Measurements from ENCODE around the gene FIGNL2. TPM values are rescaled to one million over a fixed set of nuclear protein-coding genes. Genes with fewer than 3 reads are reported as not detected.

The FIGNL2 gene
- total and polyA plus RNA-seq, 9 of the 15 experiments (the other 6 are each of a cell fraction or from before 2014, with no cell fraction given) = 0.01 TPM; not detected in 8

DNA sequence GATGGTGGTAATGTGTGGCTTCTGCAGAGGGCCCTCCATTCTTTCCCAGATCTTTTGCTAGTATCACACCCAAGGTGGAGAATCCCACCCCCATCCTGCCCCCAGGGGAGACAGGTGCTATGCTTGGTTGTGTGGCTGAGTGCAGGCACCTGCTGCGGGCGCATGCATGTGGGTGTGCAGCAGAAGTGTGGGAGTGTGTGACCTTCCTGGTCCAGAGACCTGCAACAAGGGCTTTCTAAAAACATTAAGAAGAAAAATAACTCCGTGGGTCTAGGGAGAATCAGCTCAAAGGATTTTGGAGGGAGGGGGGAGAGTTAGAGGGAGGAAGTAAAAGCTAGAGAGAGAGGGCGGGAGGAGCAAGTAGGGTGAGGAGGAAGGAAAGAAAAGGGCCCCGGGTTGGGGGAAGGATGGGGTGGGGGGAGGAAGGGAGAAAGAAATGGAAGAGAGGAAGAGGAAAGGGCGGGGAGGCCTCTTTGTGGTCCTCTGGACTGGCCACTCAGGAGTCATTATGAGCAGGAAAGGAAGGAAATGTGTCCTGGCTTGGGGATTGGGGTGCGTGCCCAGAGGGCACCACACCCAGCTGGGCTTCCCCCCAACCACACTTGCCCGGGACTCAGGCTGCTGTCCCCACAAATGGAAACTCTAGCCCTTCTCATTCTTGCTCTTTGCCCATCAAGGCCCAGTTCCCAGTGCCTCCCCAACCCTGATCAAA is 3.1 kb upstream of the FIGNL2 start:
- intact Hi-C loops (cut with micrococcal nuclease) (no loop called here), in situ Hi-C loops (cut with MboI) (no loop called here)
- H3K9ac ChIP-seq (ENCODE audit: insufficient read depth in 1 of 2, low read depth in 2 of 2, low read length in 2 of 2) = peak overlapping the region in 1 of 2 experiments; percentile 58; a peak in 1 of 4 replicates
- no peak for DNase-seq (ENCODE audit: extremely low read depth in 1 of 4, low spot score in 3 of 4)
- ChIA-PET CTCF (ENCODE audit: low intra/inter-chr PET ratio) (interaction anchor here (0.5 kb wide), 1 partner anchor 23 kb away, joined by 5 read pairs; no protein-coding TSS in a partner anchor), POLR2A (interaction anchor here (0.6 to 0.7 kb wide), 2 partner anchors 212 to 299 kb away, joined by 3 to 5 read pairs; no protein-coding TSS in a partner anchor)
- no peak overlapping the region for H3K4me2 ChIP-seq (ENCODE audit: insufficient read depth, low read length)
- H4K20me1 ChIP-seq (replicated peaks; ENCODE audit: control insufficient read depth, insufficient read depth, low read length) = peaks cover 14% of the 10 kb centered on the region; the same call in 1 of the 2 replicates
- no peak for TF ChIP-seq SMAD1 (IDR thresholded peaks at IDR 0.05; ENCODE audit: low read depth, low read length, partially characterized antibody)
- no peak for TF ChIP-seq ZNF143 (CRISPR knock-in tag; IDR thresholded peaks at IDR 0.05)
- TF ChIP-seq ZNF512 (tag; IDR thresholded peaks at IDR 0.05) = 0 out of 2 replicates have a peak, but pooled peaks have one; percentile 33
- TF ChIP-seq HNRNPH1 (optimal IDR thresholded peaks at IDR 0.05; ENCODE audit: low read depth, low read length) = no peak
- TF ChIP-seq ZNF133 (CRISPR knock-in tag; IDR thresholded peaks at IDR 0.05) = no peak
- H3K27me3 ChIP-seq (ENCODE audit: control insufficient read depth in 2 of 2, insufficient read depth in 2 of 2, low read length in 2 of 2) = peaks cover 28 to 56% of the 10 kb centered on the region in 2 experiments; a peak in 4 of 5 replicates
- H3K9me3 ChIP-seq (replicated peaks; ENCODE audit: control insufficient read depth, insufficient read depth, low read depth, low read length) = no peaks in the 10 kb centered on the region
- no peaks in the 10 kb centered on the region for H3K79me2 ChIP-seq (ENCODE audit: control insufficient read depth, insufficient read depth, low read length)
- H2AFZ ChIP-seq (ENCODE audit: low read depth, low read length) = no peak overlapping the region
- no peak for ATAC-seq
- no peaks in the 10 kb centered on the region for H3K9me1 ChIP-seq (ENCODE audit: control insufficient read depth, insufficient read depth, low read length)
- no peak for FAIRE-seq
- no peaks in the 10 kb centered on the region for H3K36me3 ChIP-seq (ENCODE audit: control insufficient read depth, insufficient read depth, low read length)
- no TSS peak for BruUV-seq (replicated peaks)
- H3K27ac ChIP-seq (ENCODE audit: extremely low read depth, low read depth, low read length) = no peak overlapping the region
- H3K4me1 ChIP-seq (replicated peaks in 1 of 2; ENCODE audit: control insufficient read depth in 2 of 2, insufficient read depth in 2 of 2, low read length in 2 of 2) = peaks cover 0 to 21% of the 10 kb centered on the region in 2 experiments; a peak in 3 of 5 replicates
- WGBS (ENCODE audit: insufficient coverage, low coverage, missing lambda C conversion rate) = 2% methylated on average over 6 of the region's 8 CpGs
- H3K4me3 ChIP-seq = no peak overlapping the region

All from K562 (cell line).